ENCODE results near the gene AQP7.

Gene AQP7

GRCh38 chr9:33433871-33434270, 31.5 kb upstream of the AQP7 start:
- no peaks in the 10 kb centered on the region for H3K36me3 ChIP-seq (replicated peaks; ENCODE audit: low read depth, low read length)
- no peaks in the 10 kb centered on the region for H3K79me2 ChIP-seq (ENCODE audit: low read length)
- no peak overlapping the region for H3K4me3 ChIP-seq (ENCODE audit: low read length)
- no peak overlapping the region for H3K9ac ChIP-seq (ENCODE audit: low read length)
- H4K20me1 ChIP-seq (ENCODE audit: insufficient read depth, low read length) = no peaks in the 10 kb centered on the region
- no peak overlapping the region for H2AFZ ChIP-seq (ENCODE audit: low read depth, low read length)
- no peak overlapping the region for H3K4me2 ChIP-seq (ENCODE audit: low read length)
- no peaks in the 10 kb centered on the region for H3K27me3 ChIP-seq (ENCODE audit: low read depth, low read length)
- no peaks in the 10 kb centered on the region for H3K9me3 ChIP-seq (ENCODE audit: insufficient read depth, low read length)
- no peak for TF ChIP-seq EZH2phosphoT487 (IDR thresholded peaks at IDR 0.05; ENCODE audit: low read depth)
- TF ChIP-seq, protein P1, sequence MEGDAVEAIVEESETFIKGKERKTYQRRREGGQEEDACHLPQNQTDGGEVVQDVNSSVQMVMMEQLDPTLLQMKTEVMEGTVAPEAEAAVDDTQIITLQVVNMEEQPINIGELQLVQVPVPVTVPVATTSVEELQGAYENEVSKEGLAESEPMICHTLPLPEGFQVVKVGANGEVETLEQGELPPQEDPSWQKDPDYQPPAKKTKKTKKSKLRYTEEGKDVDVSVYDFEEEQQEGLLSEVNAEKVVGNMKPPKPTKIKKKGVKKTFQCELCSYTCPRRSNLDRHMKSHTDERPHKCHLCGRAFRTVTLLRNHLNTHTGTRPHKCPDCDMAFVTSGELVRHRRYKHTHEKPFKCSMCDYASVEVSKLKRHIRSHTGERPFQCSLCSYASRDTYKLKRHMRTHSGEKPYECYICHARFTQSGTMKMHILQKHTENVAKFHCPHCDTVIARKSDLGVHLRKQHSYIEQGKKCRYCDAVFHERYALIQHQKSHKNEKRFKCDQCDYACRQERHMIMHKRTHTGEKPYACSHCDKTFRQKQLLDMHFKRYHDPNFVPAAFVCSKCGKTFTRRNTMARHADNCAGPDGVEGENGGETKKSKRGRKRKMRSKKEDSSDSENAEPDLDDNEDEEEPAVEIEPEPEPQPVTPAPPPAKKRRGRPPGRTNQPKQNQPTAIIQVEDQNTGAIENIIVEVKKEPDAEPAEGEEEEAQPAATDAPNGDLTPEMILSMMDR (IDR thresholded peaks at IDR 0.05; ENCODE audit: low read depth, low read length) = no peak
- H3K4me1 ChIP-seq (ENCODE audit: low read length) = peaks cover 4% of the 10 kb centered on the region
- H3K27ac ChIP-seq (ENCODE audit: low read length) = no peak overlapping the region

GRCh38 chr9:33431420-33431819, 29.1 kb upstream of the AQP7 start:
- H3K4me3 ChIP-seq (ENCODE audit: low read length) = no peak overlapping the region
- no peaks in the 10 kb centered on the region for H3K4me1 ChIP-seq (ENCODE audit: low read length)
- no peak overlapping the region for H3K9ac ChIP-seq (ENCODE audit: low read length)
- H3K9me3 ChIP-seq (ENCODE audit: insufficient read depth, low read length) = no peaks in the 10 kb centered on the region
- TF ChIP-seq, protein P1 (IDR thresholded peaks at IDR 0.05; ENCODE audit: low read depth, low read length) = no peak
- no peak for TF ChIP-seq EZH2phosphoT487 (IDR thresholded peaks at IDR 0.05; ENCODE audit: low read depth)
- H3K79me2 ChIP-seq (ENCODE audit: low read length) = no peaks in the 10 kb centered on the region
- H3K36me3 ChIP-seq (replicated peaks; ENCODE audit: low read depth, low read length) = no peaks in the 10 kb centered on the region
- H4K20me1 ChIP-seq (ENCODE audit: insufficient read depth, low read length) = no peaks in the 10 kb centered on the region
- H3K27ac ChIP-seq (ENCODE audit: low read length) = no peak overlapping the region
- no peak overlapping the region for H3K4me2 ChIP-seq (ENCODE audit: low read length)
- H3K27me3 ChIP-seq (ENCODE audit: low read depth, low read length) = no peaks in the 10 kb centered on the region
- H2AFZ ChIP-seq (ENCODE audit: low read depth, low read length) = no peak overlapping the region

- no peaks in the 10 kb centered on the region for H3K9me3 ChIP-seq (ENCODE audit: insufficient read depth, low read length)
- H3K9ac ChIP-seq (ENCODE audit: low read length) = no peak overlapping the region
- H4K20me1 ChIP-seq (ENCODE audit: insufficient read depth, low read length) = no peaks in the 10 kb centered on the region
- no peak overlapping the region for H2AFZ ChIP-seq (ENCODE audit: low read depth, low read length)
- H3K79me2 ChIP-seq (ENCODE audit: low read length) = no peaks in the 10 kb centered on the region
- no peaks in the 10 kb centered on the region for H3K36me3 ChIP-seq (replicated peaks; ENCODE audit: low read depth, low read length)
- H3K4me3 ChIP-seq (ENCODE audit: low read length) = no peak overlapping the region
- H3K4me1 ChIP-seq (ENCODE audit: low read length) = no peaks in the 10 kb centered on the region
- no peak overlapping the region for H3K4me2 ChIP-seq (ENCODE audit: low read length)
- H3K27ac ChIP-seq (ENCODE audit: low read length) = no peak overlapping the region
- no peak for TF ChIP-seq EZH2phosphoT487 (IDR thresholded peaks at IDR 0.05; ENCODE audit: low read depth)
- TF ChIP-seq, protein P1 (IDR thresholded peaks at IDR 0.05; ENCODE audit: low read depth, low read length) = no peak
- H3K27me3 ChIP-seq (ENCODE audit: low read depth, low read length) = no peaks in the 10 kb centered on the region
Observed at GRCh38 chr9:33430942-33431341, 28.6 kb upstream of the AQP7 start.

GRCh38 chr9:33429256-33429985, 27.1 kb upstream of the AQP7 start:
- Histone ChIP-seq H3K36me3 (replicated peaks; ENCODE audit: low read depth, low read length) (no peaks in the 10 kb centered on the region), H3K79me2 (ENCODE audit: low read length) (no peaks in the 10 kb centered on the region), H3K4me1 (ENCODE audit: low read length) (no peaks in the 10 kb centered on the region), H3K9me3 (ENCODE audit: insufficient read depth, low read length) (no peaks in the 10 kb centered on the region), H3K27ac (ENCODE audit: low read length) (no peak overlapping the region), H3K4me3 (ENCODE audit: low read length) (no peak overlapping the region), H3K27me3 (ENCODE audit: low read depth, low read length) (no peaks in the 10 kb centered on the region), H4K20me1 (ENCODE audit: insufficient read depth, low read length) (no peaks in the 10 kb centered on the region), H3K4me2 (ENCODE audit: low read length) (no peak overlapping the region), H3K9ac (ENCODE audit: low read length) (no peak overlapping the region), H2AFZ (ENCODE audit: low read depth, low read length) (no peak overlapping the region)
- TF ChIP-seq EZH2phosphoT487 (IDR thresholded peaks at IDR 0.05; ENCODE audit: low read depth) = no peak
- TF ChIP-seq, protein P1 (IDR thresholded peaks at IDR 0.05; ENCODE audit: low read depth, low read length) = no peak
